Hepatocyte (in vitro differentiated cells): ENCODE results near the gene TFCP2L1.

ENCODE experiments used
- EZH2phosphoT487 ChIP-seq: fragments of 200-600 bp; sonication (generic); IDR thresholded peaks from one replicate; pipeline ENCODE4 v1.6.1; 2018; ENCODE audit warnings: antibody characterized with exemption, mild to moderate bottlenecking, low read depth, moderate library complexity; ENCODE audit not compliant: unreplicated experiment, severe bottlenecking
- TF ChIP-seq, protein P1 (sequence below): fragments of 200-600 bp; sonication (generic); IDR thresholded peaks from 2 replicates; pipeline ENCODE4 v1.5.1; 2016; ENCODE audit warnings: antibody characterized with exemption, mild to moderate bottlenecking; ENCODE audit not compliant: poor library complexity

DNA sequence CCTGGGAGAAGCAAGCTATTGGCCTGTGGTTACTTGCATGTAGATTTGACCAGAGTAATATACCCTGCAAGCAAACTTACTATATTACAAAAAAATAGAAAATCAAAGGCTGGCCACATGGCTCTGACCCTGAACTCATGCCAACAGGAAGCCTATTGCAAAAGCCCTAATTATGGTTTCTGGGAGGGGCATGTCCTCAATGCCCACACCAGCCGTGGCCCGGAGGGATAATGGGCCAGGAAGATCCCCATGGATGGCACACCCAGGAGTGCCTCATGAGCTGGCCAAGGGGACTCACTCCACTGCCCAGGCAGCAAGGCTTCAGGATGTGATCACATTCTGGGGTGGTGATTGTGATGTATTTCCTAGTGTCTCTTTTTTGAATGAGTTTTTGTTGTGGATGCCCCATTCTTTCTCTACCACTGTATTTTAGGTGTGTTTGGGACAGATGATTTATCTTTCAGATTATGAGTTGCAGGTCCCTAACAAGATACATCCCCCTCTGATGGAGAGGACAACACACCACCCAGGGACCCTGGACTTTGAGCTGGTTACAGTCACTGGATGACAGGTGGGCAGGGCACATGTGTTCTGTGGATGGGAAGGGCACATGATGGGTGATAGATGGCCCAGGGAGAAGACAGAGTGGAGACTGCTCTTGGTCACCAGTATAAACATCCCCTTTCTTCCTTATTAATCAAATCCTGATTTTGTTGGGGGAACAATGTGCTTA is 18.7 kb upstream of the TFCP2L1 start:
- TF ChIP-seq, protein P1, sequence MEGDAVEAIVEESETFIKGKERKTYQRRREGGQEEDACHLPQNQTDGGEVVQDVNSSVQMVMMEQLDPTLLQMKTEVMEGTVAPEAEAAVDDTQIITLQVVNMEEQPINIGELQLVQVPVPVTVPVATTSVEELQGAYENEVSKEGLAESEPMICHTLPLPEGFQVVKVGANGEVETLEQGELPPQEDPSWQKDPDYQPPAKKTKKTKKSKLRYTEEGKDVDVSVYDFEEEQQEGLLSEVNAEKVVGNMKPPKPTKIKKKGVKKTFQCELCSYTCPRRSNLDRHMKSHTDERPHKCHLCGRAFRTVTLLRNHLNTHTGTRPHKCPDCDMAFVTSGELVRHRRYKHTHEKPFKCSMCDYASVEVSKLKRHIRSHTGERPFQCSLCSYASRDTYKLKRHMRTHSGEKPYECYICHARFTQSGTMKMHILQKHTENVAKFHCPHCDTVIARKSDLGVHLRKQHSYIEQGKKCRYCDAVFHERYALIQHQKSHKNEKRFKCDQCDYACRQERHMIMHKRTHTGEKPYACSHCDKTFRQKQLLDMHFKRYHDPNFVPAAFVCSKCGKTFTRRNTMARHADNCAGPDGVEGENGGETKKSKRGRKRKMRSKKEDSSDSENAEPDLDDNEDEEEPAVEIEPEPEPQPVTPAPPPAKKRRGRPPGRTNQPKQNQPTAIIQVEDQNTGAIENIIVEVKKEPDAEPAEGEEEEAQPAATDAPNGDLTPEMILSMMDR: no peak
- TF ChIP-seq EZH2phosphoT487: no peak
